Stimulated activated naive CD8-positive, alpha-beta T cell treated with anti-CD3 and anti-CD28 coated beads, Interleukin-15, amount 100 ng/mL, for 72 hours (primary cell): ENCODE results near the gene NTM.

ENCODE experiments used
- ATAC-seq: fragments of 150-1000 bp; cut with Tn5 transposase; 2 replicates; pipeline ENCODE4 v1.10.0; 2021; ENCODE audit warnings: mild to moderate bottlenecking, moderate library complexity
- DNase-seq, 2 donors: peaks; one replicate each; pipeline ENCODE4 v3.0.0; 2021 to 2022
- H3K27ac Mint-ChIP-seq, 2 donors: one replicate each; pipeline ENCODE4 v1.8.0; 2022; ENCODE audit warnings: mild to moderate bottlenecking in 2 of 2, mixed read lengths in 2 of 2, moderate library complexity in 2 of 2
- H3K27me3 Mint-ChIP-seq: one replicate; pipeline ENCODE4 v1.8.0; 2022; ENCODE audit warnings: mixed read lengths
- H3K4me1 Mint-ChIP-seq: one replicate; pipeline ENCODE4 v1.8.0; 2022; ENCODE audit warnings: mild to moderate bottlenecking, mixed read lengths
- H3K4me3 Mint-ChIP-seq, 2 donors: one replicate each; pipeline ENCODE4 v1.8.0; 2022; ENCODE audit warnings: mild to moderate bottlenecking in 2 of 2, mixed read lengths in 2 of 2, moderate library complexity in 1 of 2
- H3K9me3 Mint-ChIP-seq, 2 donors: one replicate each; pipeline ENCODE4 v1.8.0; 2022; ENCODE audit warnings: mixed read lengths in 2 of 2

The NTM gene

DNA sequence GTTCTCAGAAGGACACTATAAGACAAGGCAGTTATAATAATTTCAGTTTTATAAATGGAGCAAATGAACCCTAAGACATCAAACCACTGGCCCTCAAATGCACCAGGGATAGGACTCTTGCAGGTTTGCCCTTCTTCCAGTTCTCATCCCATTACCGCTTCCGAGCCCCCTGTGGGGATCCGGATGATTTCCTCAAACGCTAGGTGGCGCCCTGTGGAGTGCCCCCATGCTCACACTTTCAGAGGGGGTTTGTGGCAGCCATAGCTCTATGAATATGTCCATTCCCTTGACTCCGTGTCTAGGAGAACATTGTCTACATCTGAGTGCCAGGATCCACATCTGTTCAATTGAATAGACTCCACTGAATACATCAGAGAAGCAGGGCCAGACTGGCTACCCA lies 816.3 kb downstream of the NTM start:
- no peak overlapping the region for H3K27ac Mint-ChIP-seq
- no peak for ATAC-seq
- H3K4me1 Mint-ChIP-seq: no peaks in the 10 kb centered on the region
- no peaks in the 10 kb centered on the region for H3K27me3 Mint-ChIP-seq
- DNase-seq: no peak
- no peak overlapping the region for H3K4me3 Mint-ChIP-seq
- peaks cover 0 to 26% of the 10 kb centered on the region in 2 donors for H3K9me3 Mint-ChIP-seq

DNA sequence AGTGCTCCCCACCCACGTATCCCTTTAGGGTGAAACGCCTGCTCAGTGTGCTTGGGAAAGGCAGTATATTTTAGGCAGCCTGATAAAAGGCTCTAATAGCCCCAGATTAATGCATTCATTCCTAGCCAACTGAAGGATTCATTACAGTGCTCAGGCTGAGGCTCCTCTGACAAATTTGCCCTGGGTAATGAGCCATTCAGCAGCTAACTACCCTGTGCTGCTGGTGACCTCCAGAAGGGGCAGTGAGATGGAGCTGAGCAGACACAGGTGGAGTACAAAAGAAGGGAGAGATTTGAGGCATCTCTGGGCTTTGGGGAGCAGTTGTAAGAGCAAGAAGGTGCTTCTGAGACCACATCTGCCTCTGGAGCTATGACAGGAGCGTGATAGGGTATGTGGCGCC lies 817.0 kb downstream of the NTM start:
- Mint-ChIP-seq H3K9me3 (peaks cover 0 to 26% of the 10 kb centered on the region in 2 donors), H3K4me1 (no peaks in the 10 kb centered on the region), H3K4me3 (no peak overlapping the region), H3K27me3 (no peaks in the 10 kb centered on the region), H3K27ac (no peak overlapping the region)
- no peak for DNase-seq
- ATAC-seq: no peak

DNA sequence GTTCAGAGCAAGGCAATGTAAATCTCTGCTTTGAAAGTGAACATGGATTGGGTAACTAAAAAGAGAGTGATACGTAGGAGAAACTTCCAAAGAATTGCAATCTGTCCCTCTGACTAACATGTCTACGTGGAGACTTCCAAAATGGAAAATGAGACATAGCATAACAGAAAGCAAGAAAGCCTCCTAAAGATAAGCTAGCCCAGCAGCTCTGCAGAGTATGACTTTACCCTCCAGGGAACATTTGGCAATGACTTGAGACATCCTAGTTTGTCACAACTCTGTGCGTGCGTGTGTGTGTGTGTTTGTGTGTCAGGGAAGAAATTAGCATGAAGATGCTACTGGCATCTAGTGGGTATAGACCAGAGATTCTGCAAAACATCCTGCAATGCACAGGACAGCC lies 817.4 kb downstream of the NTM start:
- Mint-ChIP-seq H3K27me3 (no peaks in the 10 kb centered on the region), H3K4me3 (no peak overlapping the region), H3K27ac (no peak overlapping the region), H3K4me1 (no peaks in the 10 kb centered on the region), H3K9me3 (peaks cover 1 to 23% of the 10 kb centered on the region in 2 donors)
- ATAC-seq (no peak), DNase-seq (no peak)

DNA sequence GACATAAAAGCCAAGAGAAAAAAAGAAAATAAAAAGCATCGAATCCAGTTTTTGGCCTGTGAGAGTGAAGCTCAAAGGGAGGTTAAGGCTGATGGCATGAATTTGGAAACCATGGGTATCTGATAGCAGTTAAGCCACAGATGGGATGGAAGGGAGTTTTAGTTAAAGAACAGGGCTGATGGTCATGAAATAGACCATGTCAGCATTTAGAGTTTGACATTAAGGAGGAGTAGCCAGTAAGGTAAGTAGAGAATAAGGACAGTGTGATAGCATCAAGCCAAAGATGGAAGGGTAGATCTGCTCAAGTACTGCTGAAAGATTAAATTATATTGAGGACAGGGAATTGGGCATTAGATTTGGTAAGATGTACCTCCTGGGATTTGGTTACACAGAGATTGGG lies 826.5 kb downstream of the NTM start:
- Mint-ChIP-seq H3K9me3 (peaks cover 6 to 26% of the 10 kb centered on the region in 2 donors), H3K4me1 (no peaks in the 10 kb centered on the region), H3K27me3 (no peaks in the 10 kb centered on the region), H3K27ac (no peak overlapping the region), H3K4me3 (no peak overlapping the region)
- DNase-seq (no peak), ATAC-seq (no peak)

- H3K4me3 Mint-ChIP-seq: no peak overlapping the region
These were observed 830.0 kb downstream of the NTM start for GRCh38 chr11:132200353-132200936.

GRCh38 chr11:132202621-132203020 lies 832.2 kb downstream of the NTM start:
- ATAC-seq (no peak), DNase-seq (no peak)
- Mint-ChIP-seq H3K4me3 (no peak overlapping the region), H3K27ac (no peak overlapping the region), H3K4me1 (no peaks in the 10 kb centered on the region), H3K27me3 (no peaks in the 10 kb centered on the region), H3K9me3 (peaks cover 8 to 13% of the 10 kb centered on the region in 2 donors)

More at GRCh38 chr11:132200353-132200936, 830.0 kb downstream of the NTM start:
- no peak overlapping the region for H3K27ac Mint-ChIP-seq
- no peaks in the 10 kb centered on the region for H3K27me3 Mint-ChIP-seq
- peaks cover 8 to 12% of the 10 kb centered on the region in 2 donors for H3K9me3 Mint-ChIP-seq
- H3K4me1 Mint-ChIP-seq: no peaks in the 10 kb centered on the region
- DNase-seq (no peak), ATAC-seq (no peak)

DNA sequence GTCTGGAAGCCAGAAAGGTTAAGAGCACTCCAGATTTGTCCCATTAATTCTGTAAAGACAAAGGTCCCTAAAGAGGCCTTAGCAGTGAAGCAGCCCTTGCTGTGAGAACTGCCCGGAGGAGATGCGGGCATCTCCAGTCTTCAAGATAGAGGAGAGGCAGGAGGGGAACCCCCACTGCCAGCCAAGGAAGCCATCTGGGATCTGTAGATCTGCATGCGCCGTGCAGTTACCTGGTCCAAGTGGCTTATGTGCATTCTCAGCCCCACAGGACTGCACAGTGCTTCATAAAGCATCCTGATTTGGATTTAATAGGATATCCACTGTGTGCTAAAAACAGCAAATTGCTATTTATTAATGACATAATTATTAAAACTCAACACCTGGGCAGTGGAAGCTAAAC lies 834.6 kb downstream of the NTM start:
- H3K4me1 Mint-ChIP-seq: no peaks in the 10 kb centered on the region
- H3K4me3 Mint-ChIP-seq: no peak overlapping the region
- ATAC-seq: no peak
- no peak for DNase-seq
- no peak overlapping the region for H3K27ac Mint-ChIP-seq
- peaks cover 8 to 16% of the 10 kb centered on the region in 2 donors for H3K9me3 Mint-ChIP-seq
- no peaks in the 10 kb centered on the region for H3K27me3 Mint-ChIP-seq

GRCh38 chr11:132205496-132205895 lies 835.1 kb downstream of the NTM start:
- H3K4me1 Mint-ChIP-seq: no peaks in the 10 kb centered on the region
- H3K4me3 Mint-ChIP-seq: no peak overlapping the region
- DNase-seq (no peak), ATAC-seq (no peak)
- no peaks in the 10 kb centered on the region for H3K27me3 Mint-ChIP-seq
- no peak overlapping the region for H3K27ac Mint-ChIP-seq
- peaks cover 8 to 16% of the 10 kb centered on the region in 2 donors for H3K9me3 Mint-ChIP-seq

GRCh38 chr11:132206993-132207392 lies 836.6 kb downstream of the NTM start:
- no peak overlapping the region for H3K27ac Mint-ChIP-seq
- ATAC-seq: no peak

DNA sequence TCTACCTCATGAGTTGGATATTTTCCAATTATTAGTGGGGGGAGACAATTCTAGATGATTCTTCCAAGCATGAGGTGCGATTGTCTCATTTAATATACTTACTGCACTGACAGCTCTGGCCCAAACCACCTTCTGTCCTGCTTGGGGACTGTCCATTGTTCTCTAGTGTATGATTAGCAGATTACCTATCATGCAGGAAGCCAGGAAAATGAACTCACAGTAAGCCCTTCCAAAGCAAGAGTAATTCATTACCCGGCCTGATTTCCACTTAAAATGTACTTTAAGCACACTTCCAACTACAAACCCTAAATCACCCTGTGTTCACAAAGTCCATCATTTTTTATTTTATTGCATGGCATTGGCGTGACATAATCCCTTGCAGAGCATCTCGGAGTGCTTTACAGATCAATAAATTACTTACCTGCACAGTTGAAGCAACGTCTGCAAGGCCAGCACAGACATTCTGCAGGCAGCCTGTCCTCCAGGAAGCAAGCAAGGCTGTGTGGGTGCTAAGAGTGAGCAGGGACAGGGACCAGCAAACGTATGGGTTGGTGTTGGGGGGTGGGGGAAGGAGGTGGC lies 838.2 kb downstream of the NTM start:
- Mint-ChIP-seq H3K4me3 (no peak overlapping the region), H3K27ac (no peak overlapping the region), H3K9me3 (peaks cover 15 to 21% of the 10 kb centered on the region in 2 donors), H3K27me3 (no peaks in the 10 kb centered on the region), H3K4me1 (no peaks in the 10 kb centered on the region)
- DNase-seq (no peak), ATAC-seq (no peak)

More at GRCh38 chr11:132206993-132207392, 836.6 kb downstream of the NTM start:
- no peak for DNase-seq
- H3K4me3 Mint-ChIP-seq: no peak overlapping the region
- H3K4me1 Mint-ChIP-seq: no peaks in the 10 kb centered on the region
- no peaks in the 10 kb centered on the region for H3K27me3 Mint-ChIP-seq
- H3K9me3 Mint-ChIP-seq: peaks cover 8 to 16% of the 10 kb centered on the region in 2 donors

DNA sequence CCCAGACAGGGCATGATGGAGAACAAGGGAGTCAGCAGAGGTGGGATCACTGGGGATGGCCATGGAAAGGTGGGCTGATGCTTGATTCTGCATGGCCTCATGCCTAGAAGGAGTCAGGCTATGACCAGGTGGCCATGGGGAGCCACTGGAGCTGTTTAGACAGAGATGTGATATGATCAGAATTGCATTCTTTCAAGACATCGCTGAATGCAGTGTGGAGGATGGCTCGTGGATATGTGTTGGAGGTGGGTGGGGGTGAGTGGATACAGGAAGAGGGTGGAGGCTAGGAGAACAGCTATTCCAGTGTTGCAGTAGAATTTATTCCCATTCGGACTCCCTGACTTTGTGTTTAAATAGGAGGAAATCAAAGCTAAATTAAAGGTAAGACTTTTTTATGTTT lies 841.1 kb downstream of the NTM start:
- Mint-ChIP-seq H3K27ac (no peak overlapping the region), H3K4me3 (no peak overlapping the region), H3K9me3 (peaks cover 7 to 17% of the 10 kb centered on the region in 2 donors), H3K27me3 (no peaks in the 10 kb centered on the region), H3K4me1 (no peaks in the 10 kb centered on the region)
- ATAC-seq: no peak
- no peak for DNase-seq

DNA sequence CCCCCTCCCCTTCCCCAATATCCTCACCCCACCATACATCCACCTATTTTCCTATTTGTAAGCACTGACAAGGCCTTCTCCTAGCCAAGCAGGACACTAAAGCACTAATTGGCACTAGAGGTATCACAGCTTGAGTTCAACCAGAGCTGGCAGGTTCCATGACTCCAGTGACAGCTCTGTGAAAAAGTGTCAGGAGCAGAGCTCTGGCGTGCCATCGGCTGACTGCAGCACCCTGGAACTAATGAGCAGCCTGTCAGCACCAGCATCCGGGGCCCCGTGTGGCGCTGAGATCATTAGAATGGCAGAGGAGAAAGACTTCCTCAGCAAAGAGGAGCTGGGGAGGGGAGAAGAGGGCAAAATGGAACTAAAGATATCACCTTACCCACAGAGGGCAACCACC lies 847.4 kb downstream of the NTM start:
- H3K4me3 Mint-ChIP-seq: no peak overlapping the region
- ATAC-seq (no peak), DNase-seq (no peak)
- H3K27me3 Mint-ChIP-seq: no peaks in the 10 kb centered on the region
- no peak overlapping the region for H3K27ac Mint-ChIP-seq
- peaks cover 8 to 13% of the 10 kb centered on the region in 2 donors for H3K9me3 Mint-ChIP-seq
- H3K4me1 Mint-ChIP-seq: no peaks in the 10 kb centered on the region

DNA sequence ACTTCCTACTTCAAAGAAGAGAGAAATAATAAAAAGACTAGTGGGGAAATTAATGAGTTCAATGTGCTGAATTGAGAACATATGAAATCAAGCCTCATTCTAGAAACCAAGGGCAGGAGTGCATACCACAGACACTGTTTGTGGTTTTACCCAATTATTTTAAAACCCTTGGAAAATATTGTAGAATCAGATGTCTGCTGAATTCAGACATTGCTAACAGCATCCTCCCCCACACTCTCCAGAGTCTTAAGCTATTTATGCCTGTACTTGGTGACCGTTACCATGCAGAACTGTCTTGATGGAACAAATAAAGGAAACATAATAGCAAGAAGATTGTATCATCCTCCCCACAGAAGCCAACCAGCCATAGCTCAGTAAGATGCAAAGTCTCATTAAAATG lies 850.1 kb downstream of the NTM start:
- H3K27me3 Mint-ChIP-seq: no peaks in the 10 kb centered on the region
- H3K4me1 Mint-ChIP-seq: no peaks in the 10 kb centered on the region
- ATAC-seq (no peak), DNase-seq (no peak)
- H3K9me3 Mint-ChIP-seq: peaks cover 4 to 20% of the 10 kb centered on the region in 2 donors
- no peak overlapping the region for H3K4me3 Mint-ChIP-seq
- H3K27ac Mint-ChIP-seq: no peak overlapping the region

DNA sequence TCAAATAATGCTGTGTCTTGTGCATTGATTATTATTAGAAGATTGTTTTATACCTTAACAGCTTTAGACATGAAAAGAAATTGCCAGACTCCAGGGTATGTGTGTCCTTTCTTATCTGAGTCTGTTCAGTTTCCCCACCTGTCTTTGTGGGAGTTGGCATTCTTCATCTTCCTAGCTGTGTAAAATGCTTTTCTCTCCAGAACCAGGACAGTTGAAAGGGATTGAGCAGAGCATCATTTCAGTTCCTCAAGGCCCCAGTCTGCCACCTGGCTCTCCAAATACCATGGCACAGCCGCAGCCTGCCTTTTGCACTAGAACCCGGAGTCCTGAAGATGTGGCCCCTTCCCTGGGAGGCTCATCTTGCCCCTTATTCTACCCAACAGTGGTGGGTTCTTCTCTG lies 851.9 kb downstream of the NTM start:
- no peaks in the 10 kb centered on the region for H3K4me1 Mint-ChIP-seq
- DNase-seq (no peak), ATAC-seq (no peak)
- no peaks in the 10 kb centered on the region for H3K27me3 Mint-ChIP-seq
- H3K4me3 Mint-ChIP-seq: no peak overlapping the region
- no peak overlapping the region for H3K27ac Mint-ChIP-seq
- H3K9me3 Mint-ChIP-seq: peaks cover 4 to 20% of the 10 kb centered on the region in 2 donors

GRCh38 chr11:132226522-132226921 lies 856.1 kb downstream of the NTM start:
- DNase-seq (no peak), ATAC-seq (no peak)
- no peak overlapping the region for H3K27ac Mint-ChIP-seq
- H3K4me1 Mint-ChIP-seq: no peaks in the 10 kb centered on the region
- no peak overlapping the region for H3K4me3 Mint-ChIP-seq
- peaks cover 4 to 31% of the 10 kb centered on the region in 2 donors for H3K9me3 Mint-ChIP-seq
- H3K27me3 Mint-ChIP-seq: no peaks in the 10 kb centered on the region

- ATAC-seq (no peak), DNase-seq (no peak)
- no peak overlapping the region for H3K4me3 Mint-ChIP-seq
- no peaks in the 10 kb centered on the region for H3K4me1 Mint-ChIP-seq
- H3K9me3 Mint-ChIP-seq: peaks cover 0 to 35% of the 10 kb centered on the region in 2 donors
- no peak overlapping the region for H3K27ac Mint-ChIP-seq
- no peaks in the 10 kb centered on the region for H3K27me3 Mint-ChIP-seq
These were observed 858.4 kb downstream of the NTM start for GRCh38 chr11:132228746-132229325.
